Inflammatory macrophage treated with lipopolysaccharide for 4 hours (primary cell): Measurements from ENCODE around the gene SLC43A2.
A peak's percentile ranks its signal among the peaks of the same experiment; 100 is the strongest.
"Not testable (repeated sequence)": the region's sequence is repeated elsewhere in the genome, so short reads cannot be mapped to it uniquely, and the experiment has no call there.

Experiments used
- DNase-seq: peaks from one replicate; pipeline ENCODE4 v3.0.0-alpha.2; 2020

Gene SLC43A2

GRCh38 chr17:1627982-1628855 is at the start of gene SLC43A2:
TSS of gene SLC43A2 (minus strand) at chr17:1628834. CDS start at chr17:1627874, 960 bp downstream.
- peak; percentile 90 for DNase-seq

- no peak for DNase-seq
These were observed 47.8 kb upstream of the SLC43A2 start for GRCh38 chr17:1676401-1676800.

GRCh38 chr17:1673041-1673785 is 44.6 kb upstream of the SLC43A2 start:
- no peak for DNase-seq

DNA sequence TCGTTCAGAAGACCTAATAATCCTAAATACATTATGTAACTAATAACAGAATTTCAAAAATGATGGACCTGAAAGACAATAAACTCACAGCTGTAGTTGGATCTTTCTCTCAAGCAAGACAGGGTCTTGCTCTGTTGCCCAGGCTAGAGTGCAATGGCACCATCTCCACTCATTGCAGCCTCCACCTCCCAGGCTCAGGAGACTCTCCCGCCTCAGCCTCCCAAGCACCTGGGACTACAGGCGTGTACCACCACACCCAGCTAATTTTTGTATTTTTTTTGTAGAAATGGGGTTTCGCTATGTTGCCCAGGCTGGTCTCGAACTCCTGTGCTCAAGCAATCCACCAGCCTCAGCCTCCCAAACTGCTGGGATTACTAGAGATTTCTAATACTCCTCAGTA is 35.3 kb upstream of the SLC43A2 start:
- DNase-seq: not testable (repeated sequence)

DNA sequence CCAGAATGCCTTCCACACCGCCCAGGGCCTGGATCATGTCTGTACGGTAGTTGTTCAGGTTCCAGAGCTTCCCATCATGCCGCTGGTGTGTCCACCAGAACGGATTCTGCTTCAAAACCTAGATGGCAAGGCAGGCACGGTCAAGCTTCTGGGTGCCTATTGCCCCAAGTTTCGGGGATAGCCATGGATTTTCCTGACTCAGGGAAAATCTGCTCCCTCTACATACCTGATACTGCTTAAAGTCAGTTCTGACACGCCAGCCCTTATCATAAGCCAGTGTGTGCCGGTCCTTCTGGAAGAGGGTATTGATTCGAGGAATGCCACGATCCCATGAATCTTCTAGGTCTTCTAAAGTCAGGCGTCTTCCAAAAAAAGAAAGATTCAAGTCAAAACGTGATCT is 32.4 kb upstream of the SLC43A2 start:
- no peak for DNase-seq

GRCh38 chr17:1658100-1658499 is 29.5 kb upstream of the SLC43A2 start:
- no peak for DNase-seq

DNA sequence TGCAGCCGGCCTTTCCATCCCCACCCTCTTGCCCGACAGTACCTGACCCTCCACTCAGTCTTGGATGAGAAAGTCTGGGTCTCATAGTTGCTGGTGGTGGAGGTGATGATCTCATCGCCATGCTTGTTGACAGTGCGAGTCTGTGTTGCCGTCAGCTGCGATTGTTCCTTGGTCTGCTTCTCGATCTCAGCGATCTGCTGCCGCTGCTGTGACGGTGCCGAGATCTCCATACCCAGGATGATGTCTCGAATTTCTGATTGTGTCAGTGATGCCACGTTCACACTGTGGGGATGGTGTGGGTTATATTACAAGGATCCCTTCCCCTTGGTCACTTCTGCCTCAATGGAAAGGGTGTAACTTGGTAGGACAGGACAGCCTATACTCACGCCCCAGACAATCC is 25.1 kb upstream of the SLC43A2 start:
- DNase-seq: no peak

- not testable (repeated sequence) for DNase-seq
These were observed 24.2 kb upstream of the SLC43A2 start for GRCh38 chr17:1652794-1653193.

GRCh38 chr17:1651559-1651844 is 22.9 kb upstream of the SLC43A2 start:
- DNase-seq: no peak

GRCh38 chr17:1650731-1651558 is 22.3 kb upstream of the SLC43A2 start:
- no peak for DNase-seq

- peak; percentile 77 for DNase-seq
These were observed 21.3 kb upstream of the SLC43A2 start, which contains the start of gene RILP for GRCh38 chr17:1649844-1650501. TSS of gene RILP (minus strand) at chr17:1649866. CDS start at chr17:1649804, 62 bp downstream.

GRCh38 chr17:1648963-1649843 is 20.6 kb upstream of the SLC43A2 start:
- peak; percentile 97 for DNase-seq

GRCh38 chr17:1648173-1648962 is 19.7 kb upstream of the SLC43A2 start:
- peak; percentile 38 for DNase-seq

DNA sequence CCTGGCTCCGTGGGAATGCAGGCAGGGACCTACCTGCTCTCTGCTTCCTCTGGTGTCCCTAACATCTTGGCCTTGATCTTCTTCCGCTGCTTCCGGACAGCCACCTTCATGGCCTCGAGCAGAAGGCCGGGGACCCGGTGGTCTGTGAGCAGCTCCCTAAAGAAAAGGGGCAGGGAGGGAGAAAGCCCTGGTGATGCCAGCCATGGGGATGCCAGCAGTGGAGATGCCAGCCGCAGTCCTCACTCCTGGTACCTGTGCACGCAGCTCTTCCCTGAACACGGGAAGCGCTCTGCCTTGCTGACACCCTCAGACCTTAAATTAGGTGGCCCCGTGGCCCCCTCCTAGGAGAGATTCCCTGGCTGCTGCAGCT is 19.2 kb upstream of the SLC43A2 start:
- no peak for DNase-seq

GRCh38 chr17:1646199-1646875 is 17.7 kb upstream of the SLC43A2 start:
- DNase-seq: no peak

DNA sequence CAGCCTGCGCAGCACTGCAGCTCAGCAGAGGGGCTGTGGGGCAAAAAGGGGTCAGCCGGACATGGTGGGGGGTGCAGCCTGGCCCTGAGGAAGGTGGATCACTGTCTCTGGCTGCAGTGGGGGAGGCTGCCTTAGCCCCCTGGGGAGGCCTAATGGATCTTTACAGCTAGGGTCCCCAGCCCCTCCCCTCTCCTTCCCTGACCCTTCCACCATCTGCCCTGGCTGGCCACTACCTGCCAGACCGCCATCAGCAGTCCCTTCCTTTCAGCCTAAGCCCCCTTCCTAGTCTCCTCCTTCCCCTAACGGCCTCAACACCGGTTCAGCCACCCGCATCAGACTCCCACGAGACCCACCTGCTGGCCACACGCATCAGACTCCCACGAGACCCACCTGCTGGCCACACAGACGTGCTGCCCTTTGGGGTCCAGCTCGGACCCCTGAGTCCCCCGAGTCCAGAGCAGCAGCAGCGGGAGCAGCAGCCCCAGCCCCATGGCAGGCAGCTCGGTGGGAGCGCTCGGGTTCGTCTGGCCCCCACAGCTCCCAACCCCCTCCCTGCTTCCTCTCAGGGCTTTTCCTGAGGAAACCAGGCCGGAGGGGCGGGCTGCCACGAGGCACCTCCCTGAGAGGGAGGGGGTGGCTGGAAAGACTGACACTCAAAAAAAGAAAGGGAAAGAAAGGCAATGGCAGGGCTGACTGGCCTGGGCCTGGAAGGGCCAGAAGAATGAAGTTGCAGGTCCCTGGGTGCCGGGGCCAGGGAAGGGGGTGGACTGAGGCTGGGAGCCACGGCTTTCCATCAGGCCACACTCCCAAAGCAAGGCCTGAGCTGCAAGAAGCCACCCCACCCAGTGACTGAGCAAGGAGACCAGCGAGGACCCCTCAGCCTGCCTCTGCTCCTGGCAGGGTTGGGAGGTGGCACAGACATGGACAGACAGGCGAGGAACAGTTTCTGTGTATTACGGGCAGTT is 16.9 kb upstream of the SLC43A2 start, which contains the start of gene SCARF1:
Gene SCARF1 (minus strand): TSS at position 526 of the 965 bp plus-strand sequence. CDS start 35 bp downstream, at position 491.
- DNase-seq: peak; percentile 83

DNA sequence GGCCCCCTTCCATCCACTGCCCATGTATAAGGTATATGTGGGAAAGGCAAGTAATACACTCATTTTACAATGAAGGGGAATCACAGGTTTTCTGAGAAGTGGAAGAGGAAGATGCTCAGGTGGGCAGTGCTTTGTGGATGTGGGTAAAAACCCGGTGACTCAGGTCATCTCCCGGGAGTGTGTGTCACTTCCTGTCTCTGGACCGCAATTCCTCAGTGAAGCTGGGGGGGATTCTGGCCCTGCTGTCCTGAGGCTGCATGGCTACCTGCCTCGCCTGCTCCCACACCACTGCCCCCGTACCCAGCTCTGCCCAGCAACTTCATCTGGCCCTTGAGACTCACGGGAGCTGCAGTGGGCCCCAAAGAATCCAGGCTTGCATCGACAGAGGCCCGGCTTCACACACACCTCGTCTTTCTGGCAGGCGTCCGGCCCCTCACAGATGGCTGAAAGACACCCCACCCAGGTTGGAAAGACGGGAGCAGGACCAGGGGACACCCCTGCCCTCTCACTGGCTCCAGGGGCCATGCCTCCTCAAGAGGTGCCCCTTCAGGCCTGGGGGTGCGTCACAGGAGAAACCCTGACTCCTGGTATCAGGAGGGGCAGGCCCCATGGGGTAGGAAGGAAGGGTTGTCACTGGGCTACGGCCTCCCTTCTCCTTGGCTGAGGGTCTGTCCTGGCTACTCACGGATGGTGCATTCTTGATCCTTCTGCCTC is 16.0 kb upstream of the SLC43A2 start:
- DNase-seq: peak; percentile 78

- DNase-seq: peak; percentile 44
These were observed 15.4 kb upstream of the SLC43A2 start for GRCh38 chr17:1643999-1644492.
